Measurements from ENCODE around the gene ELF3.
"Not testable (repeated sequence)": the region's sequence is repeated elsewhere in the genome, so short reads cannot be mapped to it uniquely, and the experiment has no call there.

The ELF3 gene

GRCh38 chr1:202036595-202037387 lies 26.4 kb downstream of the ELF3 start:
- no peak for DNase-seq

GRCh38 chr1:202037706-202038296 lies 27.4 kb downstream of the ELF3 start:
- DNase-seq, result no peak

- DNase-seq, result no peak
Observed at GRCh38 chr1:202038688-202039346, 28.4 kb downstream of the ELF3 start.

- DNase-seq, result no peak
Observed at GRCh38 chr1:202045705-202046104, 35.3 kb downstream of the ELF3 start.

GRCh38 chr1:202046227-202046626 lies 35.8 kb downstream of the ELF3 start:
- DNase-seq, result peak; percentile 27

- DNase-seq, result no peak
Observed at GRCh38 chr1:202046748-202047708, 36.6 kb downstream of the ELF3 start.

- DNase-seq, result no peak
Observed at GRCh38 chr1:202047977-202048376, 37.6 kb downstream of the ELF3 start.

- no peak for DNase-seq
Observed at GRCh38 chr1:202049129-202049528, 38.7 kb downstream of the ELF3 start.

GRCh38 chr1:202054094-202054493 lies 43.7 kb downstream of the ELF3 start:
- DNase-seq, result no peak

GRCh38 chr1:202054673-202055072 lies 44.3 kb downstream of the ELF3 start:
- not testable (repeated sequence) for DNase-seq

GRCh38 chr1:202056644-202057334 lies 46.4 kb downstream of the ELF3 start:
- peak; percentile 94 for DNase-seq

- DNase-seq, result not testable (repeated sequence)
Observed at GRCh38 chr1:202057335-202057704, 46.9 kb downstream of the ELF3 start.

GRCh38 chr1:202058001-202058908 lies 47.9 kb downstream of the ELF3 start:
- no peak for DNase-seq

GRCh38 chr1:202061055-202061454 lies 50.7 kb downstream of the ELF3 start:
- DNase-seq, result no peak

- DNase-seq, result not testable (repeated sequence)
Observed at GRCh38 chr1:202061787-202062186, 51.4 kb downstream of the ELF3 start.

GRCh38 chr1:202062636-202063035 lies 52.2 kb downstream of the ELF3 start:
- not testable (repeated sequence) for DNase-seq

GRCh38 chr1:202063093-202063492 lies 52.7 kb downstream of the ELF3 start:
- DNase-seq, result no peak

GRCh38 chr1:202064889-202065312 lies 54.5 kb downstream of the ELF3 start:
- not testable (repeated sequence) for DNase-seq

Data from NCI-H1092 (cell line).